ENCODE data around the gene SLC9A9. TPM values are rescaled to one million over a fixed set of nuclear protein-coding genes. Genes with fewer than 3 reads are reported as not detected.
A peak's percentile ranks its signal among the peaks of the same experiment; 100 is the strongest.

The SLC9A9 gene
- total and polyA plus RNA-seq, 2 of the 8 experiments (the other 6 are each of a cell fraction or from before 2014, with no cell fraction given), result 0.48 to 1.1 TPM

- Histone ChIP-seq H3K4me1 (replicated peaks in 1 of 4; ENCODE audit: control insufficient read depth in 3 of 4, insufficient read depth in 4 of 4, low read length in 3 of 4) (no peaks in the 10 kb centered on the region), H3K79me2 (ENCODE audit: control insufficient read depth in 1 of 2, insufficient read depth in 2 of 2, low read length in 2 of 2) (no peaks in the 10 kb centered on the region), H4K8ac (ENCODE audit: extremely low read depth, insufficient read depth, low read length) (no peak overlapping the region), H4K91ac (replicated peaks; ENCODE audit: insufficient read length, low read length) (no peak overlapping the region), H3K36me3 (ENCODE audit: control insufficient read depth in 2 of 4, insufficient read depth in 4 of 4, low read length in 3 of 4) (no peaks in the 10 kb centered on the region), H2AK5ac (ENCODE audit: low read depth, low read length) (no peak overlapping the region), H3K79me1 (ENCODE audit: low read depth, low read length) (no peaks in the 10 kb centered on the region), H3K14ac (ENCODE audit: insufficient read length) (no peak overlapping the region), H2BK15ac (ENCODE audit: low read length) (no peak overlapping the region), H3K56ac (replicated peaks; ENCODE audit: insufficient read length, low read depth, low read length) (no peak overlapping the region), H3K23ac (ENCODE audit: insufficient read length) (no peak overlapping the region), H3K23me2 (ENCODE audit: low read depth, low read length) (no peaks in the 10 kb centered on the region), H2AFZ (ENCODE audit: low read length) (no peak overlapping the region), H3K9me3 (ENCODE audit: insufficient read depth in 2 of 2, low read depth in 1 of 2, low read length in 1 of 2) (no peaks in the 10 kb centered on the region), H3K27me3 (replicated peaks in 1 of 4; ENCODE audit: control insufficient read depth in 3 of 4, extremely low read depth in 1 of 4, insufficient read depth in 3 of 4, low read length in 3 of 4) (no peaks in the 10 kb centered on the region), H3K27ac (ENCODE audit: low read depth, low read length) (no peak overlapping the region), H3K4me3 (ENCODE audit: extremely low read depth in 1 of 4, insufficient read depth in 2 of 4, low read depth in 3 of 4, low read length in 4 of 4) (no peak overlapping the region), H4K20me1 (replicated peaks in 1 of 2; ENCODE audit: control insufficient read depth in 1 of 2, insufficient read depth in 2 of 2, low read length in 2 of 2) (no peaks in the 10 kb centered on the region), H2BK20ac (ENCODE audit: low read length) (no peak overlapping the region), H3K4ac (replicated peaks; ENCODE audit: insufficient read length, low read depth, low read length) (no peak overlapping the region), H2BK12ac (ENCODE audit: low read depth, low read length) (no peak overlapping the region), H2BK120ac (replicated peaks; ENCODE audit: low read depth, low read length) (no peak overlapping the region), H2BK5ac (ENCODE audit: low read depth, low read length) (no peak overlapping the region), H3K9ac (replicated peaks in 1 of 4; ENCODE audit: extremely low read depth in 1 of 4, low read depth in 3 of 4, low read length in 3 of 4) (no peak overlapping the region), H3K4me2 (ENCODE audit: insufficient read depth in 1 of 2, low read depth in 2 of 2, low read length in 2 of 2) (no peak overlapping the region), H4K5ac (ENCODE audit: insufficient read length, low read depth, low read length) (no peak overlapping the region), H3K18ac (ENCODE audit: extremely low read depth, low read length) (no peak overlapping the region)
- ChIA-PET CTCF (ENCODE audit: partially characterized antibody) (interaction anchor here (0.7 kb wide), 1 partner anchor 82 kb away, joined by 3 read pairs; no protein-coding TSS in a partner anchor), POLR2A (ENCODE audit: partially characterized antibody) (interaction anchor here (0.6 kb wide), 1 partner anchor 807 kb away, joined by 3 read pairs; no protein-coding TSS in a partner anchor)
- DNase-seq (ENCODE audit: low read depth in 1 of 2, low spot score in 2 of 2) (no peak), FAIRE-seq (no peak)
- WGBS, 2 experiments (ENCODE audit: extremely low coverage in 1 of 2, insufficient coverage in 1 of 2, insufficient read length in 1 of 2, insufficient replicate concordance in 2 of 2, low coverage in 1 of 2, low lambda C conversion rate in 2 of 2, missing lambda C conversion rate in 1 of 2), result 90% methylated on average over 9 of the region's 9 CpGs; no CpG with 5 or more reads in 1 of the 2 experiments
- peak; percentile 17; the same call in 1 of the 2 replicates for TF ChIP-seq MAFK (IDR thresholded peaks at IDR 0.05; ENCODE audit: low read depth, low read length)
- no peak for TF ChIP-seq RBBP5 (IDR thresholded peaks at IDR 0.05; ENCODE audit: borderline replicate concordance, low read depth, low read length)
These were observed 8.1 kb upstream of the SLC9A9 start for GRCh38 chr3:143856252-143856970.
